ENCODE measurements around the gene ASGR2. TPM values are rescaled to one million over a fixed set of nuclear protein-coding genes. Genes with fewer than 3 reads are reported as not detected.

The ASGR2 gene
- polyA plus RNA-seq, 3 donors, result 53.3 to 148 (median 78.3) TPM

DNA sequence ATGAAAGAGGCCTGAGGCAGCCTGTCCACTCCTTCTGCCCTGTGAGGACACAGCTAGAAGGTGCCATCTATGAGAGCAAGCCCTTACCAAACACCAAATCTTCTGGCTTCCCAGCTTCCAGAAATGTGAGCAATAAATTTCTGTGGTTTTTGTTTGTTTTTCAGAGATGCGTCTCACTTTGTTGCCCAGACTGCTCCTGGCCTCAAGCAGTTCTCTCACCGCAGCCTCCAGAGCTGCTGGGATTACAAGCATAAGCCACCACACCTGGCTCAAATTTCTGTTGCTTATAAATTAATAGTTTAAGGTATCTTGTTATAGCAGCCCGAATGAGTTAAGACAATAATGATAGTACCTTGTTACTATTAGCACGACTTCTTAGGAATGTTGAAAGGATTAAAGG, 58.2 kb downstream of the ASGR2 start:
- Histone ChIP-seq H3K36me3 (replicated peaks in 1 of 2; ENCODE audit: control insufficient read depth in 1 of 2, insufficient read depth in 2 of 2, low read length in 2 of 2) (no peaks in the 10 kb centered on the region), H3K4me2 (replicated peaks; ENCODE audit: extremely low read depth, low read length, poor library complexity, severe bottlenecking) (no peak overlapping the region), H3K27ac (ENCODE audit: low read depth in 1 of 2, low read length in 2 of 2) (no peak overlapping the region), H3K4me1 (ENCODE audit: control insufficient read depth in 1 of 2, insufficient read depth in 2 of 2, low read length in 2 of 2) (peaks cover 22 to 38% of the 10 kb centered on the region in 2 donors), H2AFZ (ENCODE audit: insufficient read depth, low read depth, low read length, poor library complexity, severe bottlenecking) (no peak overlapping the region), H3K9ac (ENCODE audit: insufficient read depth, low read length, poor library complexity, severe bottlenecking) (no peak overlapping the region), H4K20me1 (ENCODE audit: insufficient read depth, low read length) (no peaks in the 10 kb centered on the region), H3K9me3 (replicated peaks in 1 of 2; ENCODE audit: control insufficient read depth in 1 of 2, insufficient read depth in 1 of 2, low read length in 2 of 2) (no peaks in the 10 kb centered on the region), H3K27me3 (ENCODE audit: control insufficient read depth in 2 of 2, insufficient read depth in 2 of 2, low read length in 2 of 2) (no peaks in the 10 kb centered on the region), H3K4me3 (replicated peaks in 1 of 3; ENCODE audit: low read depth in 2 of 3, low read length in 3 of 3) (no peak overlapping the region), H3K79me2 (ENCODE audit: insufficient read depth, low read length) (no peaks in the 10 kb centered on the region)
- intact Hi-C loops (cut with micrococcal nuclease), result no loop called here
- Mint-ChIP-seq H3K4me1 (peaks cover 37% of the 10 kb centered on the region), H3K9me3 (no peaks in the 10 kb centered on the region), H3K36me3 (peaks cover 0 to 2% of the 10 kb centered on the region in 2 donors), H3K4me3 (no peak overlapping the region), H3K27me3 (ENCODE audit: low read depth in 3 of 3) (peaks cover 0 to 5% (median 4%) of the 10 kb centered on the region in 3 donors), H3K27ac (no peak overlapping the region)
- WGBS (ENCODE audit: insufficient coverage), result 100% methylated on average over 2 of the region's 4 CpGs
- no peak for DNase-seq
- TF ChIP-seq, protein P1, sequence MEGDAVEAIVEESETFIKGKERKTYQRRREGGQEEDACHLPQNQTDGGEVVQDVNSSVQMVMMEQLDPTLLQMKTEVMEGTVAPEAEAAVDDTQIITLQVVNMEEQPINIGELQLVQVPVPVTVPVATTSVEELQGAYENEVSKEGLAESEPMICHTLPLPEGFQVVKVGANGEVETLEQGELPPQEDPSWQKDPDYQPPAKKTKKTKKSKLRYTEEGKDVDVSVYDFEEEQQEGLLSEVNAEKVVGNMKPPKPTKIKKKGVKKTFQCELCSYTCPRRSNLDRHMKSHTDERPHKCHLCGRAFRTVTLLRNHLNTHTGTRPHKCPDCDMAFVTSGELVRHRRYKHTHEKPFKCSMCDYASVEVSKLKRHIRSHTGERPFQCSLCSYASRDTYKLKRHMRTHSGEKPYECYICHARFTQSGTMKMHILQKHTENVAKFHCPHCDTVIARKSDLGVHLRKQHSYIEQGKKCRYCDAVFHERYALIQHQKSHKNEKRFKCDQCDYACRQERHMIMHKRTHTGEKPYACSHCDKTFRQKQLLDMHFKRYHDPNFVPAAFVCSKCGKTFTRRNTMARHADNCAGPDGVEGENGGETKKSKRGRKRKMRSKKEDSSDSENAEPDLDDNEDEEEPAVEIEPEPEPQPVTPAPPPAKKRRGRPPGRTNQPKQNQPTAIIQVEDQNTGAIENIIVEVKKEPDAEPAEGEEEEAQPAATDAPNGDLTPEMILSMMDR (IDR thresholded peaks at IDR 0.05), result no peak

Small RNA genes within 50 kb of the gene (small RNA-seq; reads per million reads assigned to genes)
- gene AC120057.1 (ENCODE audit: insufficient read length, low read depth), result not detected

Other genes with a start within 250 kb of the ASGR2 start
- 1 to 10 TPM in 1 of 3 donors, under 1 TPM in 1, not detected in 1; 0.29 to 1.2 TPM for gene ALOX12, start 118.8 kb downstream of the ASGR2 start, polyA plus RNA-seq
- gene RNASEK, start 102.2 kb downstream of the ASGR2 start, polyA plus RNA-seq, result 1,000 to 10,000 TPM in 2 of 3 donors, 100 to 1,000 TPM in 1; 724 to 1,383 (median 1,057) TPM
- gene BCL6B, start 91.8 kb downstream of the ASGR2 start, polyA plus RNA-seq, result under 1 TPM in 1 of 3 donors, not detected in 2; 0.06 TPM
- gene SLC16A13, start 78.8 kb downstream of the ASGR2 start, polyA plus RNA-seq, result 1 to 10 TPM in 2 of 3 donors, under 1 TPM in 1; 0.93 to 3.1 (median 2.2) TPM
- gene SLC16A11, start 70.7 kb downstream of the ASGR2 start, polyA plus RNA-seq, result not detected
- 10 to 100 TPM; 22.7 to 69.4 (median 61.9) TPM for gene CLEC10A, start 34.6 kb downstream of the ASGR2 start, polyA plus RNA-seq
- 100 to 1,000 TPM in 2 of 3 donors, 10 to 100 TPM in 1; 82.0 to 126 (median 114) TPM for gene ASGR1, start 64.5 kb upstream of the ASGR2 start, polyA plus RNA-seq
- 10 to 100 TPM in 1 of 3 donors, under 1 TPM in 2; 0.37 to 42.6 (median 0.39) TPM for gene DLG4, start 105.0 kb upstream of the ASGR2 start, polyA plus RNA-seq
- 1,000 to 10,000 TPM in 1 of 3 donors, 100 to 1,000 TPM in 2; 152 to 1,231 (median 154) TPM for gene ACADVL, start 105.1 kb upstream of the ASGR2 start, polyA plus RNA-seq
- 1 to 10 TPM; 6.7 to 7.8 (median 7.0) TPM for gene DVL2, start 119.7 kb upstream of the ASGR2 start, polyA plus RNA-seq
- 10 to 100 TPM; 12.0 to 18.0 (median 12.9) TPM for gene PHF23, start 124.6 kb upstream of the ASGR2 start, polyA plus RNA-seq
- gene GABARAP, start 127.6 kb upstream of the ASGR2 start, polyA plus RNA-seq, result 1,000 to 10,000 TPM; 1,029 to 2,937 (median 2,814) TPM
- 100 to 1,000 TPM in 1 of 3 donors, 10 to 100 TPM in 2; 29.5 to 198 (median 38.3) TPM for gene CTDNEP1, start 136.9 kb upstream of the ASGR2 start, polyA plus RNA-seq
- gene ELP5, start 137.4 kb upstream of the ASGR2 start, polyA plus RNA-seq, result 10 to 100 TPM; 36.1 to 49.5 (median 44.1) TPM
- 10 to 100 TPM in 1 of 3 donors, 1 to 10 TPM in 1, under 1 TPM in 1; 0.49 to 13.4 (median 2.1) TPM for gene CLDN7, start 147.7 kb upstream of the ASGR2 start, polyA plus RNA-seq
- not detected for gene SLC2A4, start 166.9 kb upstream of the ASGR2 start, polyA plus RNA-seq
- gene YBX2, start 179.8 kb upstream of the ASGR2 start, polyA plus RNA-seq, result not detected
- gene EIF5A, start 192.8 kb upstream of the ASGR2 start, polyA plus RNA-seq, result 100 to 1,000 TPM; 465 to 511 (median 485) TPM
- 100 to 1,000 TPM in 1 of 3 donors, 10 to 100 TPM in 2; 53.5 to 162 (median 59.6) TPM for gene GPS2, start 200.5 kb upstream of the ASGR2 start, polyA plus RNA-seq
- gene NEURL4, start 214.5 kb upstream of the ASGR2 start, polyA plus RNA-seq, result 10 to 100 TPM in 1 of 3 donors, under 1 TPM in 2; 0.35 to 42.6 (median 0.44) TPM
- gene ACAP1, start 221.7 kb upstream of the ASGR2 start, polyA plus RNA-seq, result 10 to 100 TPM; 32.1 to 68.5 (median 40.5) TPM
- 1 to 10 TPM; 3.4 to 5.6 (median 3.6) TPM for gene KCTD11, start 237.3 kb upstream of the ASGR2 start, polyA plus RNA-seq
- not detected for gene TMEM95, start 240.3 kb upstream of the ASGR2 start, polyA plus RNA-seq

Measured in CD14-positive monocyte (primary cell).